ENCODE results near the gene NEK1. TPM values are rescaled to one million over a fixed set of nuclear protein-coding genes. Genes with fewer than 3 reads are reported as not detected.

The NEK1 gene
- total RNA-seq, 1 donor, result 7.3 TPM

GRCh38 chr4:169376421-169376820 is 236.0 kb downstream of the NEK1 start:
- no peak for DNase-seq (ENCODE audit: low read depth in 2 of 3, low spot score in 2 of 3)

- no peak for DNase-seq (ENCODE audit: low read depth in 2 of 3, low spot score in 2 of 3)
Observed at GRCh38 chr4:169372791-169373190, 239.6 kb downstream of the NEK1 start.

- DNase-seq (ENCODE audit: low read depth in 2 of 3, low spot score in 2 of 3), result no peak
Observed at GRCh38 chr4:169369634-169370033, 242.7 kb downstream of the NEK1 start.

DNA sequence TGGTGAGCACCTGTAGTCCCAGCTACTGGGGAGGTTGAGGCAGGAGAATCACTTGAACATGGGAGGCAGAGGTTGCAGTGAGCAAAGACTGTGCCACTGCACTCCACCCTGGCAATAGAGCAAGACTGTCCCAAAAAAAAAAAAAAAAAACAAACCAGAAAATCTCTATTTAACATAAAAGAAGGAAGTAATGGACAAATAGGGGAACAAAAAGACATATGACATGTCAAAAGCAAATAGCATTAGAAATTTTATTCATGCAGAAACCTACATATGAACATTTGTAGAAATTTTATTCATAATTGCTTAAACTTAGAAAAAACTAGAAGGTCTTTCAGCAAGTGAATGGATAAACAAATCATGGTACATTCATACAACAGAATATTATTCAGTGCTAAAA is 244.6 kb downstream of the NEK1 start:
- DNase-seq (ENCODE audit: low read depth in 2 of 3, low spot score in 2 of 3), result no peak

GRCh38 chr4:169366821-169367220 is 245.6 kb downstream of the NEK1 start:
- no peak for DNase-seq (ENCODE audit: low read depth in 2 of 3, low spot score in 2 of 3)

- DNase-seq (ENCODE audit: low read depth in 2 of 3, low spot score in 2 of 3), result peak in 1 of 3 donors; percentile 6
Observed at GRCh38 chr4:169362607-169363006, 249.8 kb downstream of the NEK1 start.

- DNase-seq (ENCODE audit: low read depth in 2 of 3, low spot score in 2 of 3), result no peak
Observed at GRCh38 chr4:169361756-169362155, 250.6 kb downstream of the NEK1 start.

- no peak for DNase-seq (ENCODE audit: low read depth in 2 of 3, low spot score in 2 of 3)
Observed at GRCh38 chr4:169359961-169360360, 252.4 kb downstream of the NEK1 start.

DNA sequence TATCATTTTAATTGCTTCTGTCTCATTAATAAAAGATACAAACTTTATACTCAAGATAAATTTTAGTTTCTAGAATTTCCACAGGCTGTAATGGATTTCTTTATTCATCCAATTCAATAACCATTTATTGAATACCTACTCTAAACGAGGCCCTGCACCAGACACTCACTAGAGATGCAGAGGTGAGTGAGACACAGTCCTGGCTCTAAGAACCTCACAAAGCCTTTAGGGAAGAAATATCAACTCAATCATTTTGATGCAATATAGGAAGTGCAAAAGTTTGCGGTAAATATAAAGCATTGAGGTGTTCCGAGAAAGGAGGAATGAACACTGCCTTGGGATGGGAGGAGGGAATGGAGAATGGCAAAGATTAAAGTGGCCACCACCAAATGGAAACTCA is 260.0 kb downstream of the NEK1 start:
- DNase-seq (ENCODE audit: low read depth in 2 of 3, low spot score in 2 of 3), result no peak

DNA sequence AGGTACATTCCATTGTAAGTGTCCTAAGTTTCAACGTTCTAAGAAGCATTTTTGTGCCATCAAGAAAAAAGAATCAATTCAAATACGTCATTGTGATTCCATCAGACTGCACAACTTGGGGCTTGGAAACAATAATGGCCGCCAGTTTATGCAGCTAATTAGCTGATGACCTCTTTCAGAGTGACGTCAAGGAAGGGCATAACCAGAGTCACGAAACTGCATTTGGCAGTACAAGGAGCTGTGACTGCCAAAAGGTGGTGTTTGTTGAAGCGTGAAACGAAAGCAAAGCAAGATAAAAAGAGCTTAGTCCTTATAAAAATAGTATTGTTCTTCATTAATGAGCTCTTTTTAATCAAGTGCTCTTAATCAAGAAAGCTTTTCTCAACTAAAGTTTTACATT is 260.5 kb downstream of the NEK1 start:
- DNase-seq (ENCODE audit: low read depth in 2 of 3, low spot score in 2 of 3), result no peak

GRCh38 chr4:169348541-169348940 is 263.8 kb downstream of the NEK1 start:
- DNase-seq (ENCODE audit: low read depth in 2 of 3, low spot score in 2 of 3), result no peak

GRCh38 chr4:169346840-169347239 is 265.5 kb downstream of the NEK1 start:
- no peak for DNase-seq (ENCODE audit: low read depth in 2 of 3, low spot score in 2 of 3)

- DNase-seq (ENCODE audit: low read depth in 2 of 3, low spot score in 2 of 3), result no peak
Observed at GRCh38 chr4:169345316-169345721, 267.1 kb downstream of the NEK1 start.

Other genes with a start within 250 kb of the NEK1 start
- gene CLCN3, start 8.0 kb upstream of the NEK1 start, total RNA-seq, result 6.2 TPM
- gene HPF1, start 145.4 kb upstream of the NEK1 start, total RNA-seq, result 6.5 TPM